ENCODE data around the gene AGAP3.

- TF ChIP-seq POLR2AphosphoS5 (IDR thresholded peaks at IDR 0.05; ENCODE audit: low read depth, low read length), result no peak
- TF ChIP-seq, protein P1, sequence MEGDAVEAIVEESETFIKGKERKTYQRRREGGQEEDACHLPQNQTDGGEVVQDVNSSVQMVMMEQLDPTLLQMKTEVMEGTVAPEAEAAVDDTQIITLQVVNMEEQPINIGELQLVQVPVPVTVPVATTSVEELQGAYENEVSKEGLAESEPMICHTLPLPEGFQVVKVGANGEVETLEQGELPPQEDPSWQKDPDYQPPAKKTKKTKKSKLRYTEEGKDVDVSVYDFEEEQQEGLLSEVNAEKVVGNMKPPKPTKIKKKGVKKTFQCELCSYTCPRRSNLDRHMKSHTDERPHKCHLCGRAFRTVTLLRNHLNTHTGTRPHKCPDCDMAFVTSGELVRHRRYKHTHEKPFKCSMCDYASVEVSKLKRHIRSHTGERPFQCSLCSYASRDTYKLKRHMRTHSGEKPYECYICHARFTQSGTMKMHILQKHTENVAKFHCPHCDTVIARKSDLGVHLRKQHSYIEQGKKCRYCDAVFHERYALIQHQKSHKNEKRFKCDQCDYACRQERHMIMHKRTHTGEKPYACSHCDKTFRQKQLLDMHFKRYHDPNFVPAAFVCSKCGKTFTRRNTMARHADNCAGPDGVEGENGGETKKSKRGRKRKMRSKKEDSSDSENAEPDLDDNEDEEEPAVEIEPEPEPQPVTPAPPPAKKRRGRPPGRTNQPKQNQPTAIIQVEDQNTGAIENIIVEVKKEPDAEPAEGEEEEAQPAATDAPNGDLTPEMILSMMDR (IDR thresholded peaks at IDR 0.05 in 2 of 3, conservative IDR thresholded peaks at IDR 0.05 in 1 of 3; ENCODE audit: borderline replicate concordance in 1 of 3, insufficient read depth in 1 of 3, low read depth in 2 of 3, low read length in 2 of 3), result no peak
- no peak for TF ChIP-seq POLR2A (IDR thresholded peaks at IDR 0.05; ENCODE audit: borderline replicate concordance, extremely low read depth, insufficient read depth, insufficient read length)
- TF ChIP-seq SP1 (IDR thresholded peaks at IDR 0.05; ENCODE audit: low read depth), result no peak
- TF ChIP-seq, protein P2, sequence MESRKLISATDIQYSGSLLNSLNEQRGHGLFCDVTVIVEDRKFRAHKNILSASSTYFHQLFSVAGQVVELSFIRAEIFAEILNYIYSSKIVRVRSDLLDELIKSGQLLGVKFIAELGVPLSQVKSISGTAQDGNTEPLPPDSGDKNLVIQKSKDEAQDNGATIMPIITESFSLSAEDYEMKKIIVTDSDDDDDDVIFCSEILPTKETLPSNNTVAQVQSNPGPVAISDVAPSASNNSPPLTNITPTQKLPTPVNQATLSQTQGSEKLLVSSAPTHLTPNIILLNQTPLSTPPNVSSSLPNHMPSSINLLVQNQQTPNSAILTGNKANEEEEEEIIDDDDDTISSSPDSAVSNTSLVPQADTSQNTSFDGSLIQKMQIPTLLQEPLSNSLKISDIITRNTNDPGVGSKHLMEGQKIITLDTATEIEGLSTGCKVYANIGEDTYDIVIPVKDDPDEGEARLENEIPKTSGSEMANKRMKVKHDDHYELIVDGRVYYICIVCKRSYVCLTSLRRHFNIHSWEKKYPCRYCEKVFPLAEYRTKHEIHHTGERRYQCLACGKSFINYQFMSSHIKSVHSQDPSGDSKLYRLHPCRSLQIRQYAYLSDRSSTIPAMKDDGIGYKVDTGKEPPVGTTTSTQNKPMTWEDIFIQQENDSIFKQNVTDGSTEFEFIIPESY (IDR thresholded peaks at IDR 0.05; ENCODE audit: extremely low read depth, insufficient replicate concordance, low read length), result no peak
- TF ChIP-seq RAD21 (IDR thresholded peaks at IDR 0.05; ENCODE audit: low read depth), result no peak
Observed at GRCh38 chr7:151191544-151191943, 105.3 kb downstream of the AGAP3 start.
